Middle frontal gyrus (tissue), 1 donor: ENCODE measurements around the gene PLSCR2.
"Not testable (repeated sequence)": the region's sequence is repeated elsewhere in the genome, so short reads cannot be mapped to it uniquely, and the experiment has no call there.

ENCODE experiments used
- DNase-seq: peaks from one replicate; pipeline ENCODE4 v3.0.0-alpha.2; 2015; ENCODE audit warnings: low spot score; ENCODE audit errors: extremely low spot score

Gene PLSCR2

GRCh38 chr3:146491303-146491702, 21.9 kb upstream of the PLSCR2 start:
- DNase-seq, result no peak

DNA sequence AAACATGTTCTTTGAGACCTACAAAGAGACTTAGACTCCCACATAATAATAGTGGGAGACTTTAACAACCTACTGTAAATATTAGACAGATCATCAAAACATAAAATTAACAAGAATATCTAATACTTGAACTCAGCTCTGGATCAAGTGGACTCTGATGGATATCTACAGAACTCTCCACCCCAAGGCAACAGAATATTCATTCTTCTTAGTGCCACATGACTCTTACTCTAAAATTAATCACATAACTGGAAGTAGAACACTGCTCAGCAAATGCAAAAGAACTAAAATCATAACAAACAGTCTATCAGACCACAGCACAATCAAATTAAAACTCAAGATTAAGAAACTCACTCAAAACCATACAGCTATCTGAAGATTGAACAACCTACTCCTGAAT, 15.9 kb upstream of the PLSCR2 start:
- DNase-seq, result no peak

DNA sequence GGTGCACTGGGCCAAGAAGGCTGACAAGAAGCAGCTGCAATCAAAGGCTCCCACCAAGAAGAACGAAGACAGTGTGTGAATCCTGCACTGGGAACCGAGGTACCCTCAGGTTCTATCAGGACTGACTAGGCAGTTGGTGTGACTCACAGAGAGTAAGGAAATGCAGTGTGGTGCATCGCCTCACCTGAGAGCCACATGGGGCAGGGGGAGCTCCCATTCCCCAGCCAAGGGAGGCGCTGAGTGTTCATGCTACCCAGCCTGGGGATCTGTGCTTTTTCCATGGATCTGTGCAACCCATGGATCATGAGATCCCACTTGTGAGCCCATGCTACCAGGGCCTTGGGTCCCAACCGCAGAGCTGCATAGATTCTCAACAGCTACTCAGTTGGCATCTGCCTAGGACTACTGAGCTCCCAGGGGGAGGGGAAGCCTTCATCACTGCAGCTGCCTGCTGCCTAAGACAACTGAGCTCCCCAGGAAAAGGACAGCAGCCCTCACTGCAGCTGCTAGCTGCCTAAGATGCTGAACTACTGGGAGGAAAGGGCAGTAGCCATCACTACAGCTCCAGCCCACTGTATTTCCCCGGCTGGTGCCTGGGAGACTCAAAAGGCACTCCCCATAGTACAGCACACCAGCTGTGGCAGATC, 6.9 kb upstream of the PLSCR2 start:
- no peak for DNase-seq

- not testable (repeated sequence) for DNase-seq
Observed at GRCh38 chr3:146474976-146475375, 5.6 kb upstream of the PLSCR2 start.

- no peak for DNase-seq
Observed at GRCh38 chr3:146473726-146474125, 4.4 kb upstream of the PLSCR2 start.

DNA sequence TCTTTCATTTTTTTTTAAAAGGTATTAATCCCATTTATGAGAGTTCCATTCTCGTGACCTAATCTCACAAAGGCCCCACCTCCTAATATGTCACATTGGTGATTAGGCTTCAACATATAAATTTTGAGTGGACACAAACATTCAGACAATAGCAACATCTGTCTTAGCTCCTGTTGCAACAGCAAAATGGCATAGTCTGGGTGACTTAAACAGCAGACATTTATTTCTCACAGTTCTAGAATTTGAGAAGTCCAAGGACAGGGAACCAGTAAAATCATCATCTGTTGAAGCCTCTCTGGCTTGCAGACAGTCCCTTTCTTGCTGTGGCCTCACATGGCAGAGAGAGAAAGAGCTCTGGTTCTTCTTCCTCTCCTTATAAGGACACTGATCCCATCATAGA, 3.2 kb upstream of the PLSCR2 start:
- DNase-seq, result no peak

- no peak for DNase-seq
Observed at GRCh38 chr3:146471012-146471411, 1.7 kb upstream of the PLSCR2 start.

- DNase-seq, result no peak
Observed at GRCh38 chr3:146470425-146470990, 1.1 kb upstream of the PLSCR2 start.

GRCh38 chr3:146468671-146469149, 651 bp downstream of the PLSCR2 start:
- DNase-seq, result no peak

- no peak for DNase-seq
Observed at GRCh38 chr3:146468234-146468633, 1.1 kb downstream of the PLSCR2 start.

GRCh38 chr3:146466604-146467003, 2.8 kb downstream of the PLSCR2 start:
- DNase-seq, result no peak

DNA sequence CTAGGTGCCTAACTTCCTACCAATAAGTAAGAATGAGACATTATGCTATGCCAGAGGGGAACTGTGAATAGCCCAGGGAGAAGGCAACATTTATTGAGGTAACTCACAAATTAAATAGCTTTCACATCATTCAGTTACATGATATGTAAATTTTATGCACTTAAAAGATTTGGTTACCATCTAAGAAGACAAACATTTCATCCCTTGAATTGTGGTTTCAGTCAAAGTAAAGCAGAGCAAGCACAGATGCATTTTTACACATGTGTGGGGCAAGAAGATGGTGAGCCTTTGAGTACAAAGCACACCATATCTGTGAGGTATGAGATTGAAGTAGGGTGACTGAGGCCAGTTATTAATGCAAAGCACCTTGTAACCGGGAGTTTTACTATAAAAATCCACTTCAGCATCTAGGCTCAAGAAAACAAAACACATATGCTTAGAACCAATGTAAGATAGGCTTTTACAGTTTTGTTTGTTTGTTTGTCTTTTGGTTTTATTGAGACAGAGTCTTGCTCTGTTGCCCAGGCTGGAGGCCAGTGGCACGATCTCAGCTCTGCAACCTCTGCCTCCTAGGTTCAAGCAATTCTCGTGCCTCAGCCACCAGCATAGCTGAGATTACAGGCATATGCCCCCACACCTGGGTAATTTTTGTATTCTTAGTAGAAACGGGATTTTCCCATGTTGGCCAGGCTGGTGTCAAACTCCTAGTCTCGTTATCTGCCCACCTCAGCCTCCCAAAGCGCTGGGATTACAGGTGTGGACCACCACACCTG, 3.5 kb downstream of the PLSCR2 start:
- no peak for DNase-seq

- DNase-seq, result no peak
Observed at GRCh38 chr3:146464783-146465182, 4.6 kb downstream of the PLSCR2 start.

GRCh38 chr3:146464005-146464595, 5.3 kb downstream of the PLSCR2 start:
- no peak for DNase-seq

DNA sequence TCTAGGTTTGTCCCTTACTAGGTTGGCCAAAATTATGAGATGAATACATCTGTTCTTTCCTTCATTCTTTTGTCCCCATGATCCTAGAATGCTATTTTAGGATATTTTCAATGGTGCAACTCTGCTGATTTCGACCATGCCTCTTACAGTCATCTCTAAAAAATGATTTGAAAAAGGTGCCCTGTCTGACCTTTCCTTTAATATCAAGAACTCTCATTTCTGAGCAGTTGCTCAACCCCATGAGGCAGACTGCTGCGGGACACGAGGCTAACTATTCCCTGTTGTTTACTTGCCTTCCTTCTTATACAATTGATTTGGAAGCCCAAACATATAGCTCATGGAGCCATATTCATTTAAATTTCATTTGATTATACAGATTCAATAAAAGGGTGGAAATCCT, 14.6 kb downstream of the PLSCR2 start:
- no peak for DNase-seq

DNA sequence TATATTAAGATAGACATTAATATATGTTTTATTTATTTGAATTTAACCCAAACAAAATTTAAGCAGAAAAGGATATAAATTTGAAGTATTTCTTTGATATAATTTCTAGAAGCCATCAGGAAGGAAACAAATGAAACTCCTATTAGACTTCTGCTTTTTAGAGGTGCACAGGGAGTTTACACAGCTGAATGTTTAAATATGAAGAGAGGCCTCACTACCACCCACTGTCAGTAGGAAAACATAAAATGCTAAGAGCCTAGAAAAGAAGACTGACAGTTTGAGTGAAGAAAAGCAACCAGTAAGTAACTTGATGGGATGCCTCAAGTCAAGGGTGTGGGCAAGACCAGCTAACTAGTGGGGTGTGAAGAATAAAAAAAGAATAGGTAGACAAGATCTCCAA, 19.7 kb downstream of the PLSCR2 start:
- DNase-seq, result no peak

DNA sequence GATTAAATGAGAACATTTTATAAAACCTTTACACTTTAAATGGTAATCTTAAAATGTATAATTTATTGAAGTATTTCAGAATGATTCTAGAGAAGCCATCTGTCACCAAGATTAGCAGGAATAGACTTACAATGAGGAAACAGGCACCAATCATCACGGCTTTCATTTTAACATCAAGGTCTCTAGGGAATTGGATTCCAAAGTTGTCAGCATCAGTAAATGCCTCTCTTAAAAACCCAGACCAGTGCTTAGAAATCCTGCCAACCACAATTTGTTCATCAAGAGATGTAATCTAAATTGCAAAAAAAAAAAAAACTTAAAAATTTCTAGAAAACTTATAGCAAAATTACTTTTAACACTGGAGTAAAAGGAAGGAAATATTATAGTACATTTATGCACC, 20.3 kb downstream of the PLSCR2 start:
- DNase-seq, result no peak

DNA sequence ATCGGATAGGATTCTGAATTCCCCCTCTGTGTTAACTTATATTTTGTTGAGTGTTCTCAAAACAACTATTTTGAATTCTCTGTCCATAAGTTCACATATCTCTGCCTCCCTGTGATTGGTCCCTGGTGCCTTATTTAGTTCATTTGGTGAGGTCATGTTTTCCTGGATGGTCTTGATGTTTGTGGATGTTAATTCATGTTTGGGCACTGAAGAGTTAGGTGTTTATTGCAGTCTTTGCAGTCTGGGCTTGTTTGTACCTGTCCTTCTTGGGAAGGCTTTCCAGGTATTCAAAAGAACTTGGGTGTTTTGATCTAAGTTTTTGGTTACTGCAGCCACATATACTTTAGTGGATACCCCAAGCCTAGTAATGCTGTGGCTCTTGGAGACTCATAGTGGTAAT, 23.3 kb downstream of the PLSCR2 start:
- no peak for DNase-seq

GRCh38 chr3:146440310-146440709, 29.1 kb downstream of the PLSCR2 start:
- not testable (repeated sequence) for DNase-seq

DNA sequence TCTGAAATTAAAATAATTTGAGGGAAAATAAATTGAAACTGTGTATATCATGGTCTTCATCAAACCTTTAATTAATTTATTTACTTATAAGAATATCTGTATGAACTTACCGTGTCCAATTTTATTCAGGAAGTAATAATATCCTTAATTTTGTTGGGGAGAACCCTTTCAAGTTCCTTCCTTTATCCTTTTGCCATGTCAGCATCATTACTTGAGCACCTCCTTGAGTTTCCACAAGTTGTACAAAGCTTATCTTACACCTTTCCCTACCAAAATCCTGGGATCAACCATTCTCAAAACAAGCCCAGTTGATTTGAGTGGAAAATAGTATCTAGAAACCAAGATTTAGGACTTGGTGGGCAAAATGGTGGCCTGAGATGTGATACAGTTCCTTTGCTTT, 37.3 kb downstream of the PLSCR2 start:
- no peak for DNase-seq

DNA sequence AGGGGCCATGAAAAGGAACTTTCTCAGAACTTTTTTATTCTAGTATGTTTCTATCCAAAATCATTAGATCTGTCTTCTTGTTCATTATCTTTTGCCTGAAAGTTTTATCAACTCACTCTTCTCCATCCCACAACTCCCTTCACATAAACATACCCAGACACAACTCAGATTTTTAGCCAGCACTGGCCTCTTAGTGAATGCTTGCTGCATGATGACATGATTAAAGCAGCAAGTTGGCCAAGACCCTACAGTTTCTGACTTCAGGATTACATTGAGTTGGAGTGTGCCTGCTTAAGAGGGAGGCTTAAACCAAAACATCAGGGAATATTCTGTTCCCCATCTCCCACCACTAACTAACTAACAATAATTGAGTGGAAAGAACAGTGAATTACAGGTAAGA, 38.1 kb downstream of the PLSCR2 start:
- no peak for DNase-seq

GRCh38 chr3:146425341-146425740, 44.0 kb downstream of the PLSCR2 start:
- DNase-seq, result no peak
